GM19372 (cell line): ENCODE data around the gene TEDC1.

Experiments
- ATAC-seq: cut with Tn5 transposase; IDR thresholded peaks from one replicate; pipeline ENCODE4 v1.9.1; 2021; ENCODE audit warnings: mild to moderate bottlenecking, low read depth, moderate library complexity; ENCODE audit not compliant: unreplicated experiment

Gene TEDC1

DNA sequence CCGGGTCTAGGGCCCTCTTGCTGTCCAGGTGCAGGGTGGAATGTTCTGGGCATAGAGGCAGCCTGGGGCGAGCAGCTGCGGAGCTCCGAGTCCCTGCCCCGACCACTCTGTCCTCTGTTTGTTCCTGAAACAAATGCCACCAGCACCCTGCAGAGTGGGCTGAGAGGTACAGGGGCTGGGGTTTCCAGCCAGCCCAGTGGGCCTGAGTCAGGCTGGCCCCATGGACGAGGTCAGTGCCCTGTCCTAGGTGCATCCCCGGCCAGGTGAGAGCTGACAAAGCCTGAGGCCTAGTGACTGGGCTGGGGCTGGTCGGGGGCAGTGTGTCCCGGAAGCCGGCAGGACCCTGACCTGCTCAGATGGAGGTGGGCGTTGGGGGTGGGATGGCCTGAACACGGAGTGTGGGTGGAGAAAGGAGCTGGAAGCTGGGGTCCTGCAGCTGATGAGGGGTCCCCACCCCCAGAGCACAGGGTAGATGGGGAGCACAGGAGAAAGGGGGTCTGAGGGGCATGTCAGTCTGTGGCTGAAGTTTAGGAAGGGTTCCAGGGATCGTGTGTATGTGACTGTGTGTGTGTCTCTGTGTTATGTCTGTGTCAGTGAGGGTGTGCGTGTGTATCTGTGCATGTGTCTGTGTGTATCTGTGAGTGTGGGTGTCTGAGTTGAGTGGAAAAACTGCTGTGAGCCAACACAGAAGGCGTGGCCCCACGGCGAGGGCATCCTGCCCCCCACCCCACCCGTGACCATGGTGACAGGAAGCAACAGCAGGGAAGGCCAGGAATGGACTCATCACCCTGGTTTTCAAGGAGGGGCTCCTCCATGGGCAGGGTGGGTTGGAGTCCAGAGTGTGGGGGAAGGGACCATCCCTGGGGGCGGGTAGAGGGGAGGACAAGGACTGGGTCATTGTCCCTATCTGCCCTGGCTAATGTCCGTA is 6.7 kb upstream of the TEDC1 start:
- no peak for ATAC-seq

- ATAC-seq, result no peak
Measured at GRCh38 chr14:105484997-105485393, 6.1 kb upstream of the TEDC1 start.

GRCh38 chr14:105485739-105486162 is 5.3 kb upstream of the TEDC1 start:
- no peak for ATAC-seq

GRCh38 chr14:105486163-105486973 is 4.7 kb upstream of the TEDC1 start, which contains the start of gene CRIP1:
CRIP1 (plus strand) TSS chr14:105486886; CDS start chr14:105487260, 374 bp downstream.
- no peak for ATAC-seq

- no peak for ATAC-seq
Measured at GRCh38 chr14:105486974-105487448, 4.0 kb upstream of the TEDC1 start.

GRCh38 chr14:105487449-105487985 is 3.5 kb upstream of the TEDC1 start:
- ATAC-seq, result no peak

DNA sequence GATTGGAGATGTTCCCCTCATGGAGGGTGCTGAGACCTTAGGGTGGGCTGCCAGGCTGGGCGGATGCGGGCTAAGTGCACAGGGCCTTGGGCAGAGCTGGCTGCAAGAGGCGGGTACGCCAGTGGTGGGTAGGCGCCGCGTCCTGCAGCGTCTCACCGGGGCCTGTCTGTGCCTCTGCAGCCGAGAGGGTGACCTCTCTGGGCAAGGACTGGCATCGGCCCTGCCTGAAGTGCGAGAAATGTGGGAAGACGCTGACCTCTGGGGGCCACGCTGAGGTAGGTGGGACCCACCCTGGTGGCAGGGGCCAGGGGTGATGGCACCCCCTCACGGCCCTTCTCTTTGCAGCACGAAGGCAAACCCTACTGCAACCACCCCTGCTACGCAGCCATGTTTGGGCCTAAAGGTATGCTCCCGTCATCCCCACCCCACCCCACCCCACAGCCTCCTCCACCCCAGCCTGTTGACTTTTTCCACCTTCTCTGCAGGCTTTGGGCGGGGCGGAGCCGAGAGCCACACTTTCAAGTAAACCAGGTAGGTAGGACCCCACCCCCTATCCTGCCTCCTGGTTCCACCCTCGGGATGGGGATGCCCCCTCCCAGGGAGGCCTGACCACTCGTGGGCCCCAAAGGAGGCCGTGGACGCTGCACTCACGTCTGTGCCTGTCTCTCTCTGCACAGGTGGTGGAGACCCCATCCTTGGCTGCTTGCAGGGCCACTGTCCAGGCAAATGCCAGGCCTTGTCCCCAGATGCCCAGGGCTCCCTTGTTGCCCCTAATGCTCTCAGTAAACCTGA is 2.9 kb upstream of the TEDC1 start:
- no peak for ATAC-seq

DNA sequence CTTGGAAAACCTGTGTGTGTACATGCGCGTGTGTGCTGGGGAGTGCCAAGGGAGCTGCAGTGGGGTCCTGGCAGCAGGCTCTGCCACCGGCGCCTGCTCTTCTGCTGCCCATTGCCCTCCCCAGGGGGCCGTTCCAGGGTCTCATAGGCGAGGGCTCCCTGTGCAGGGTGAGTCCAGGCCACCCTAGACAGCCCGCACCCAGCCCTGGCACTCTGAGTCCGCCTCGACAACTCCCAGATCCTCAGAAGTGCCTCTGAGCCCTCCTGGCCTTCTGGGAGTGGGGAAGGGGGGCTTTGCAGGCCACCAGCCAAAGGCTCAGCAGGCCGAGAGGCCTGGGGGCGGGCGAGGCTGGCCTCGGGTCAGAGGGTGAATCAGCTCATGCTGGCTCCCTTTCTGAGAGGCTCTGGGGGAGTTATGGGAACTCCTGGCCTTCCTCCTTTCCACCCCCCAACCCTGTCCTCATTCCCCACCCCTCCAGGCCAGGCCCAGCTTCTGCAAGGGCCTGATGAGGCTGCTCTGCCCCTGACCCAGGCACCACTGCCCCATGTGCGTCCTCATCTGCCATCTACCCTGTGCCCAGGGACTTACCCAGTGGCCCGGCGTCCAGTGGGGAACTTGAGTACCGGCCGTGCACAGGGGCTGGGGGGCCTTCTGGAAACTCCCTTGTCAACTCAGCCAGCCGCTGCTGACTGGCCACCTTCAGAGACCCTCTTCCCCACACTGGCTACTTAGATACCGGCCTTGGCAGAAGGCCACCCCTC is 2.1 kb upstream of the TEDC1 start:
- ATAC-seq, result no peak

DNA sequence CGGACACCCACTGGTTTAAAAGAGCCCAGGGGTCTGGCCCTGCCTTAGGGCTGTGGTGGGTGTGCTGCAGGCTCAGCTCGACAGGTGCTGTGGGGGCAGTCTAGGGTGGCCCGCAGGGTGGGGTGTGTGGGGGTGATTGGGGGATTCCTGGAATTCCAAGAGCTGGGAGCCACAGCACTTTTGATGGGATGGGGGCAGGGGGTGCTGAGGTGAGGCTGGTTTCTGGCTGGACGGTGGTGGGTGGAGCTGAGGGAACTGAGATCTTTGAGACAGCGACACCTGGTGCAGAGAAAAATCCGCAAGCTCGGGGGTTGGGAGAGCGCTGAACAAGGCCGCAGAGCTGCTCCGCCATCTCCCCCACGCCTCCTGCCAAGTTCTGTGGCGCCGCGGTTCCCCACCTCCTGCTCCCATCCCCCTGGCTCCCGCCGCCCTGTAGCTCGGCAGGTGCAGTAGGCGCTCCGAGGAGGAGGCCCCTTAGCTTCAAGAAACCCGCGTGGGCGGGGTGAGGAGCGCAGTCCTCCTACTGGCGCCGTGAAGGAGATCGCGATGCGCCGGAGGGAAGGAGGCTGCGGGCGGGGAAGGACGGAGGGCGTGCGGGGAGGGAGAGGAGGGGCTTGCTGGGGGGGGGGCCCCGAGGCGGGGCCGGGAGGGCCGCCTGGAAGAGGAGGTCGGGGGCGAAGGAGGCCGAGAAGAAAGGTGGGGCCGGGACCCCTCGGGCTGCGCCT is 1.3 kb upstream of the TEDC1 start:
- ATAC-seq, result no peak

DNA sequence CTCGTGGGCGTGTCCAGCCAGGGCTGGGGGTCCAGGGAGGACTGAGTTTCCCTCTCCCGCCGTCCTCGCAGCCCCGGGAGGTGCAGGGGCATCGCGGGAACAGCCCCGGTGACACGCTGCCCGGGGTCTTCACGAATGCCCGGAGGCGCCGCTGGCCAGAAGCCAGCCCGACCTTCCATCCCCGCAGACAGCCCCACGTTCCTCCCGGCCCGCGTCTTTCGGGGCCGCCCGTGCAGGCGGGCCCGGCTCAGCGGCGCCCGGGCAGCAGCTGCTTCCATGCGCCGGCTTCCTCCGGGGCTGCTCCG is 827 bp upstream of the TEDC1 start:
- ATAC-seq, result no peak

GRCh38 chr14:105491366-105491973 is 424 bp downstream of the TEDC1 start:
- no peak for ATAC-seq

DNA sequence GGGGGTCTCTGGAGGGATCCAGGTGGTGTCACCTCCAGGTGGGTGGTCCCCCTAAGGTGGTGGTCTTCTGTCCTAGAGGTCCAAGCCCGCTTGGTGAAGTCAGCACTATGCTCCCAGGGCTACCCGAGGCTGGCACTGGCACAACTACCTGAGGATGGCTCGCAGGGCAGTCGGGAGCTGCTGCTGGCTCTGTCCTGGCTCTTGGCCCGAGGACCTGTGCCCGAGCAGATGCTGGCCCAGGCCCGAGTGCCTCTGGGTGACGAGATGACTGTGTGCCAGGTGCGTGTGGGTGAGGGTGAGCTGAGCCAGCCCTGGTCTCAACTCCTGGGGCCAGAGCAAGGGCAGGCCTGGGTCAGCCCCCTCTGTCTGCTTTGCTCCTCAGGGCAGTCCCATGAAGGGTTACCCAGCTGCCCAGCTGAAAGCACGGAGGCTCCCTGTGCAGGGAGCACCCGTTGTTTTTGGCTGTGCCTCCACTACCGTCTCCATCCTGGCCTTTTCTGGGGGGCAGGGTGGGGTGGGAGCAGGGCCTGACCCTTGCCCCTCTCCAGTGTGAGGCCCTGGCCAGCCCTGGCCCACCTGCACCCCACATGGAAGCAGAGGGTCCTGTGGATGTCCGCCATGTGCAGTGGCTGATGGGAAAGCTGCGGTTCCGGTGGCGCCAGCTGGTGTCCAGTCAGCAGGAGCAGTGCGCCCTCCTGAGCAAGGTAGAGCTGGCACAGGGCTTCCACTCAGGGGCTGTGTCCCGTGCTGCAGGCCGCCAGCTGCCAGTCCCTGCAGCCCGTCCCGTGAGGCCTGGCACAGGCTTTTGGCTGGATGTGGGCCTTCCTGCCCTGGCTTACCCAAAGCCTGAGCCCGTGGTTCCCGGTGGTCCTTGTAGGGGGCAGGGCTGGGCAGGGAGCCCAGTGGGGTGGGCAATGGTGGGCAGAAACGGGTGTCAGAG is 1.3 kb downstream of the TEDC1 start:
- ATAC-seq, result no peak

DNA sequence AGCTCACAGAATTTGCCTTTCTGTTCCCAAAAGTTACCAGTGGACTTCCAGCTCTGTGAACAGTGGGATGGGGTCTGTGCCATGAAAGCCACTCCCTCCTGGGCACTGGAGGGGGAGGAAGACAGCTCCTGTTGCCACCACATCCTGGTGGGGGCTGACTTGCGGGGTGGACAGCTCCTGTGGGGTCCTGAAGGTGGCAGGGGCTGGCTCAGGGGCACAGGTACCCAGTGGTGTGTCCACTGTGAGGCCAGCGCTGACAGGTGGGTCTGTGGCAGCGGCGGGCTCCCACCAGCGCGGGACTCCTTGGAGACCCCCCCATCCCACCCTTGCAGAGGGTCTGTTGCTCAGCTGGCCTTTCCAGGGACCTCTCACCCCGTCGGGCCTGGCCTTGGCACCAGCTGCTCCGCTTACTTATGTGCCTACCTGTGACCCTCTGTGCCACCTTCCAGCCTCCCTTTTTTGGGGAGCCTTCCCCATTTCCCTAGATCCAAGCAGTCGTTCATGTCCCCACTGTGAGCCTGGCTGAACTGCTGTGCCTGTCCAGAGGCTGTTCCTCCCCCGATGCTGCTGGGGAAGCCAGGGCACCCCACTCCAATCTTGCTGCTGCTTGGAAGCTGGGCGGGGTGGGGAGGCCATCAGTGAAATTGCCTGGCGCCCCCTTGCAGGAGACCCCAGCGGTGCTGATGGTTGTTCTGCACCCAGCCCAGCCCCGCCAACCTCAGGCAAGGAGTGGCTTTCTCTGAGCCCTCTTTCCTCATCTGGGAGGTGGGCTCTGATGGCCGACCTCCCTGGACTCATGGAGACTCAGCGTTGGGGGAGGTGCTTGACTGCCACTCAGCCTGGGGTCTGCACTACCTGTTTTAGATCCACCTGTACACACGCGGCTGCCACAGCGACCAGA is 2.2 kb downstream of the TEDC1 start:
- no peak for ATAC-seq

DNA sequence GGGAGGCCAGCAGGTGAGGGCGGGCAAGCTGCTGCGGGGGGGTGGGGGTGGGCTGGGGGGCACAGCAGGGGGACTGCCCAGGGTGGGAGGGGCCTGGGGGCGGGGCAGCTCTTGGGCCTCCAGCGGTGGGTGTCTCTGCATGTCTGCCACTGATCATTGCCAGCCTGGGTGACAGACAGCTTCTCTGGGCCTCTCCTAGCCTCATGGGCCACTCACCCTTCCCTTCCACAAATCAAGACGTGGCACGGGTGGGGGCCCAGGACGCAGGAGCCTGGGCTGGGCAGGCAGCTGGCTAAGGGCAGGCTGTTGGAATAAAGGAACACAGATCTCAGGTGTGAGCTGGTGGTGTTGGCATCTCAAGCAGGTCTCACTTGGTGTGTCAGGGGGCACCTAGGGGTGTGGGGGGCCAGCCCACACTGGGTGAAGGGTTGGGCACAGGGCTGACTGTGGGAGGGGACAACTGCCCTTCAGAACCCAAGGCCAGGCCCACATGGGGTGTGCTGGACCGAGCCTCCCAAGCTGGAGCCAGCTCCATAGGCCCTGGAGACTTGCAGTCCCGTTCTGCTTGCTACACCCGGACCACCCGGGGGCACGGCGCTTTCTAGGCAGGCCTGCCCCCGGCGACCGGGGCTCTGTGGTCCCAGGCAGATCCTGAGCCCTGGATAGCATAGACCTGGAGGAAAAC is 3.0 kb downstream of the TEDC1 start:
- ATAC-seq, result no peak

GRCh38 chr14:105494606-105494929 is 3.5 kb downstream of the TEDC1 start:
- ATAC-seq, result no peak
